Esophagus (tissue), 2 donors: ENCODE data around the gene KCNH2. TPM values are rescaled to one million over a fixed set of nuclear protein-coding genes. Genes with fewer than 3 reads are reported as not detected.

Experiments used
- H3K27ac ChIP-seq, 2 donors: one replicate each; pipeline ENCODE4 v1.5.1; 2013; ENCODE audit warnings: low read depth in 2 of 2, mild to moderate bottlenecking in 2 of 2, inconsistent platforms in 1 of 2, low read length in 1 of 2, moderate library complexity in 1 of 2
- H3K27me3 ChIP-seq, 2 donors: one replicate each; pipeline ENCODE4 v1.6.1; 2013; ENCODE audit warnings: low read length in 2 of 2, control low read depth in 1 of 2, mild to moderate bottlenecking in 1 of 2; ENCODE audit not compliant: insufficient read depth in 2 of 2, control insufficient read depth in 1 of 2
- H3K36me3 ChIP-seq, 2 donors: one replicate each; pipeline ENCODE4 v1.6.1; 2013; ENCODE audit warnings: low read length in 1 of 2; ENCODE audit not compliant: control insufficient read depth in 2 of 2, insufficient read depth in 2 of 2
- H3K4me1 ChIP-seq, 2 donors: one replicate each; pipeline ENCODE4 v1.6.1; 2013; ENCODE audit warnings: low read length in 1 of 2; ENCODE audit not compliant: control insufficient read depth in 2 of 2, insufficient read depth in 2 of 2
- H3K4me3 ChIP-seq, 2 donors: one replicate each; pipeline ENCODE4 v1.5.1; 2013; ENCODE audit warnings: low read length in 2 of 2, mild to moderate bottlenecking in 2 of 2, low read depth in 1 of 2, moderate library complexity in 1 of 2
- H3K9me3 ChIP-seq, 2 donors: one replicate each; pipeline ENCODE4 v1.6.1; 2013; ENCODE audit warnings: mild to moderate bottlenecking in 2 of 2, low read depth in 1 of 2, low read length in 1 of 2, moderate library complexity in 1 of 2; ENCODE audit not compliant: control insufficient read depth in 2 of 2, insufficient read depth in 1 of 2
- WGBS, 2 donors: extraction: QIAGEN DNeasy Blood & Tissue Kit; methylation state at CpG; one replicate each; pipeline ENCODE4 v1.1.7; 2013; 5-methylcytosine and 5-hydroxymethylcytosine counted together
- polyA plus RNA-seq, 2 donors: library from polyadenylated mRNA; stranded (reverse); fragments of 200-250 nt; gene quantifications; one replicate each; pipeline ENCODE4 v1.2.3, GENCODE V29; 2013
- donor health status: healthy with polysubstance abuse.
- donor health status: Bipolar disorder and iron deficiency.

The KCNH2 gene
- polyA plus RNA-seq, 2 donors = 0.88 to 2.0 TPM

DNA sequence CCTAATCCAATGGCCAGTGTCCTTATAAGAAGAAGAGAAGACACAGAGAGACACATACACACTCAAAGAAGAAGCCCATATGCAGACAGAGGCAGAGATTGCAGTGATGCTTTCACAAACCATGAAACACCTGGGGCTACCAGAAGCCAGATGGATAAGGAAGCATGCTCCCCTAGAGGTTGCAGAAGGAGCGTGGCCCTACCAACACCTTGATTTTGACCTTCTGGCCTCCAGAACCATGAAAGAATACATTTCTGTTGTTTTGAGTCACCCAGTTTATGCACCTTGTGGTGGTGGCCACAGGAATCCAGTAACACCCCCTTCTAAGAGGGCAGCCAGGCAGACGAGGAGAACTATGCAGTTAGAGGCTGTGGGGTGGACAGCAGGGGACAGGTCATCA is 82.3 kb downstream of the KCNH2 start:
- H3K36me3 ChIP-seq = no peaks in the 10 kb centered on the region
- no peak overlapping the region for H3K27ac ChIP-seq
- peaks cover 0 to 2% of the 10 kb centered on the region in 2 donors for H3K4me1 ChIP-seq
- no peaks in the 10 kb centered on the region for H3K9me3 ChIP-seq
- no peak overlapping the region for H3K4me3 ChIP-seq
- peaks cover 0 to 10% of the 10 kb centered on the region in 2 donors for H3K27me3 ChIP-seq
- 54 to 78% methylated on average over 2 of the region's 2 CpGs for WGBS, 2 donors

Other genes starting within 250 kb of the KCNH2 start
- gene GIMAP5, start 240.9 kb downstream of the KCNH2 start, polyA plus RNA-seq = 1 to 10 TPM; 5.2 to 7.6 TPM
- gene TMEM176B, start 178.0 kb downstream of the KCNH2 start, polyA plus RNA-seq = 10 to 100 TPM in 1 of 2 donors, 1 to 10 TPM in 1; 5.7 to 15.6 TPM
- gene TMEM176A, start 177.6 kb downstream of the KCNH2 start, polyA plus RNA-seq = 1 to 10 TPM; 4.8 to 9.4 TPM
- 1 to 10 TPM in 1 of 2 donors, under 1 TPM in 1; 0.75 to 1.6 TPM for gene AOC1, start 125.8 kb downstream of the KCNH2 start, polyA plus RNA-seq
- gene NOS3, start 12.7 kb upstream of the KCNH2 start, polyA plus RNA-seq = 1 to 10 TPM; 4.5 to 4.9 TPM
- 100 to 1,000 TPM in 1 of 2 donors, 10 to 100 TPM in 1; 36.0 to 143 TPM for gene ATG9B, start 46.2 kb upstream of the KCNH2 start, polyA plus RNA-seq
- gene ABCB8, start 50.1 kb upstream of the KCNH2 start, polyA plus RNA-seq = 10 to 100 TPM; 24.0 to 27.6 TPM
- 1 to 10 TPM; 1.1 to 4.2 TPM for gene ASIC3, start 70.2 kb upstream of the KCNH2 start, polyA plus RNA-seq
- 1 to 10 TPM; 5.2 to 9.7 TPM for gene CDK5, start 79.6 kb upstream of the KCNH2 start, polyA plus RNA-seq
- 10 to 100 TPM; 35.7 to 45.5 TPM for gene SLC4A2, start 81.3 kb upstream of the KCNH2 start, polyA plus RNA-seq
- 100 to 1,000 TPM in 1 of 2 donors, 10 to 100 TPM in 1; 80.0 to 144 TPM for gene FASTK, start 102.5 kb upstream of the KCNH2 start, polyA plus RNA-seq
- gene TMUB1, start 105.2 kb upstream of the KCNH2 start, polyA plus RNA-seq = 10 to 100 TPM; 33.4 to 64.2 TPM
- 10 to 100 TPM; 60.8 to 98.8 TPM for gene AGAP3, start 108.2 kb upstream of the KCNH2 start, polyA plus RNA-seq
- gene GBX1, start 189.4 kb upstream of the KCNH2 start, polyA plus RNA-seq = not detected
- under 1 TPM in 1 of 2 donors, not detected in 1; 0.01 TPM for gene ASB10, start 208.9 kb upstream of the KCNH2 start, polyA plus RNA-seq
- not detected for gene H2BK1, start 232.2 kb upstream of the KCNH2 start, polyA plus RNA-seq
- 10 to 100 TPM in 1 of 2 donors, 1 to 10 TPM in 1; 8.6 to 19.8 TPM for gene ABCF2, start 248.9 kb upstream of the KCNH2 start, polyA plus RNA-seq